Activated CD4-positive, CD25-positive, alpha-beta regulatory T cell treated with anti-CD3 and anti-CD28 coated beads, Interleukin-2, amount 50 U/mL, for 72 hours (primary cell): ENCODE measurements around the gene TIGAR.

Experiments used
- DNase-seq: peaks from one replicate; pipeline ENCODE4 v3.0.0; 2021

The TIGAR gene

GRCh38 chr12:4283512-4284255 is 37.3 kb upstream of the TIGAR start:
- DNase-seq, result no peak

DNA sequence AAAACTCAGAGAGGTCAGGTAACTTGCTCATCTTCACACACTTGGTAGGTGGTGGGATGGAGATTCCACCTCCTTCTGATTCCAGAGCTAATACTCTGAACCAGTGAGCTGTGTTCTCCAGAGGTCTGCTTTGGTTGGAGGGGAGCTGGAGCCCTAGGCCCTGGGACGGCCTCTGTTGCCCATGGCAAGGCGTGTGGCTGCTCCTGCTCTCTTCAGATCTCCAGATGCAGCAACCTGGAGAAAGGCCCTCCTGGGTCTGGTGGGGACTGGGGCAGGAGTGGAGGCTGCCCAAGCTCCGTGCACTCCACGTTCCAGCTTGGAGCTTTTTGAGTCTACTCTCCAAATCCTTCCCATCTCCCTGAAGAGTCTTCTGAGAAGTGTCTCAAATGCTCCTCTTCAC is 36.7 kb upstream of the TIGAR start:
- DNase-seq, result no peak

- DNase-seq, result no peak
Observed at GRCh38 chr12:4285070-4285469, 35.9 kb upstream of the TIGAR start.

- no peak for DNase-seq
Observed at GRCh38 chr12:4286228-4286627, 34.8 kb upstream of the TIGAR start.

DNA sequence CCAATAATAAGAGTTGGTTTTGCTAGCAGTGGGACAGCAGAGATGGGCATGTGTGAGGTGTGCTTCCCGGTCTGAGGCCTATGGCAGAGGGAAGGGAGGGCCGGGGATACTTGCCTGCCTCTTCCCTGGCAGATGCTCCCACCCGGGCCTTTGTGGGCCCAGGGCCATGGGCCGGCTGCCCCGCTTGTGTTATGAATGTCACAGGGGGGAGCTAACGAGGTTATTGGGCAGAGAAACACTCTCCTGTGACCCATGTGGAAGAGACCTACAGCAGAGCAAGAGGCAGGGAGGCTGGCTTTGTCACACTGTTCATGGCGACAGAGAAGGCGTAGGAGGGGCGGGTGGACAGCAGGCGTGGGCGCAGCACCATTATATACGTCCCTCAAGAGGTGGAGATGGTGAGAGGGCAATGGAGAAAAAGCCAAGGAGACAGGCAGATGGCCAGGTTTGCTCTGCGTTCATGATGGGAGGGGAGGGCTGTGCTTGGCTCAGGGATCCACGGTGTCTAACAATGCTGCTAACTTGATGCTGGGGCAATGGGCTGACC is 34.2 kb upstream of the TIGAR start:
- DNase-seq, result no peak

GRCh38 chr12:4287325-4288211 is 33.4 kb upstream of the TIGAR start:
- no peak for DNase-seq

DNA sequence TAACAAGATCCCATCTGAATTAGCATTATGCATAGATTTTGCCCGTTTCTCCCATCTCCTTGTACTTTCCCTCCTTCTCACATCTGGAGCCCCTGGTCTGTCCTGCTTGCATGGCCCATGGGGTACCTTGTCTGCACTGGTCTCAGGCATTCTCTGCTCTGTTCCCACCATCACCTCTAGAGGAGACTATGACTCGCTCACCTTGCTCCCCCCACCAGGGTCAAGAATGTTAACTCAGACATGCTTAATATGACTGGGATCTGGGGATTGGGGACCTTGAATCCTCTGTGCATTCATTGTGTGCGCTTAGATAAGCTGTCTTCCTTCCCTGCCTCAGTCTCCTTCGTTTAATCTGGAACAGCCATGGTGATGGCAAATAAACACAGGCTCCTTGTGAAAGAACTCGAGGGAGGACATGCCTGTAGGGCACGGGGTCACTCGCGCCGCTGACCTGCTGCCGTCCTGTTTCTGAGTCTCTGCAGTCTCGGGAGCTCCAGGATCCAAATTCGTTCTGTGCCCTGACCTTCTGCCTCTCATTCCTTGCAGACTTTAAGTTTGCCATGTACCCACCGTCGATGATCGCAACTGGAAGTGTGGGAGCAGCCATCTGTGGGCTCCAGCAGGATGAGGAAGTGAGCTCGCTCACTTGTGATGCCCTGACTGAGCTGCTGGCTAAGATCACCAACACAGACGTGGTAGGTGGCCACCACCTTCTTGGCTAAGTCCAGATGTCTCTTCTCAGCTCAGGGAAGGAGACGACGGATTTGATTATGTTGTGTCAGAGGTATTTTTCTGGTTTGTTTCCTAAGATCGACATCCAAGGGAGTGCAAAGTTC is 32.5 kb upstream of the TIGAR start:
- DNase-seq, result no peak

GRCh38 chr12:4289231-4289878 is 31.7 kb upstream of the TIGAR start:
- DNase-seq, result no peak

GRCh38 chr12:4289998-4290790 is 30.8 kb upstream of the TIGAR start:
- no peak for DNase-seq

DNA sequence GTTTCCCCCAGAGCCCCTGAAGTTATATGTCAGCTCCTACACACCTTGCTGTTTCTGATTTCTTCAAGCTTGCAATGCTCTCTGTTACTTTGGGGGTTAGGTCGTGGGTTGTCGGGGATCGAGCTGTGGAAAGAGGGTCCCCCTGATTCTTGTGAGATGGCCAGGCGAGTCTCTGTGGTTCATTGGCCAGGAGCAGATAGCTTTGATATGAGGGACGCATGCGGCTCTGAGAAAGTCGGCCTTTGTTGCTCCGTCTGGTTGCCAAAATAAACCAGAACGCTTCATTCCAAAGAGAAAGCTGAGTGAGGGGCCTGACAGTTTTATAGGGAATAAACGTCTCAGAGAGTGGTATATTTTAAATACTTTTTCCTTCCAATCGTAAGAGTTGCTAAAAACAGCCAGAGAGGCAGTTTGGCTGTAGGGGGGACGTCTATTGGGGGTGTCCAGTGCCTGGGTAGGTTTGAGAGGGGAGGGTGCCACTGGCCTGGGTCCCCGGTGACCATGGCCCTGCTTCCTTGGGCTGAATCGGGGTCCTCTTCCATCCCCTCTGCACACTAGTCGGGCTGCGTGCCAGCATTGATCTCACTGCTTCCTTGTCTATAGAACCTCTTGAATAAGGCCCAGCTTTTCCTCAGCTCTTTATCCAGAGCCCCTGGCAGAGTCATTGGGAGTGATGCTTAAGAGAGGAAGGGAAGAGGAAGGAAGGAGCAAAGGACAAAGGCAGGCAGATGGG is 28.5 kb upstream of the TIGAR start:
- DNase-seq, result no peak

DNA sequence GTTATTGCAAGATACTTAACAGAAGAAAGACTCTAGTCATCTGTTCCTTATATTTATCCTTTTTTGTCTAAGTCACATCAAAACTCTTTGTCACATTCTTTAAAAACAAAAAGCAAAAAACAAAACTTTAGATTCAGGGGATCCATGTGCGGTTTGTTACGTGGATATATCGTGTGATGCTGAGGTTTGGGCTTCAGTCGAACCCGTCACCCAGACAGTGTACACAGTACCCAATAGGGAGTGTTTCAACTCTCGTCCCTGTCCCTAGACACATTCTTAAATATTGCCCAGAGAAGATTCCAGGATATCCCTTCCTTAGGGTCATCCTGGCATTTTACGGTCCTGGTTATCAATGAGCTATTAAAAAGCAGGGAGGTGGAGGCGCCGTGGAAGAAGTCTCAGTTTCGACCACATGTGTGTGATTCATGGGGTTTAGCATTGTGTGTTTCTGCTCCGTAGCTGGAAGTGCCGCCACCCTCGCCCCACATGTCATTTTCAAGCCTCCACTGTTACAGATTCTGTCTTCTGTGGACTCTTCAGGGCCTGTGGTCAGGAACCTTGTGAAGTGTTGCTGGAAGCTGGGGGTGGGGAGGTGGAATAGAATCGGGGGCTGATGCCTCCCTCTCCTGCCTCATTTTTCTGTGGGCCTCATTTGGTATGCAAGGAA is 27.6 kb upstream of the TIGAR start:
- DNase-seq, result no peak

- no peak for DNase-seq
Observed at GRCh38 chr12:4293966-4294505, 27.0 kb upstream of the TIGAR start.

DNA sequence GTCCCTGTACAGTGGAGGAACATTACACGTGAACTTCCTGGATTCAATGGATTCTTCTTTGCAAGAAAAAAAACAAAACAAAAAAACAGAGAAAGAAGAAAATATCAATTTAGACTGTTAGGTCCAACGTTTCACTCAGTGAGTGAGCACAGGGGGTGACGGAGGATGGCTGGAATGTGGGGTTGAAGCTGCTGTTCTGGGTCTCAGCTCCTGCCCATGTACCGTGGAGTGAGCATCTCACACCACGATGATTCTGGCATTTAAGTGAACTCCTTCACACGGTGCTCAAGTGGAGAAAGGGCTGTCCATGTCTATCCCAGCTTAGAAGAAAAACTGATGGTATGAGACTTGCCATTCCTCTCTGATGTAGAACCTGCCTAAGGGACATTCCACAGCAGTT is 24.3 kb upstream of the TIGAR start:
- no peak for DNase-seq

DNA sequence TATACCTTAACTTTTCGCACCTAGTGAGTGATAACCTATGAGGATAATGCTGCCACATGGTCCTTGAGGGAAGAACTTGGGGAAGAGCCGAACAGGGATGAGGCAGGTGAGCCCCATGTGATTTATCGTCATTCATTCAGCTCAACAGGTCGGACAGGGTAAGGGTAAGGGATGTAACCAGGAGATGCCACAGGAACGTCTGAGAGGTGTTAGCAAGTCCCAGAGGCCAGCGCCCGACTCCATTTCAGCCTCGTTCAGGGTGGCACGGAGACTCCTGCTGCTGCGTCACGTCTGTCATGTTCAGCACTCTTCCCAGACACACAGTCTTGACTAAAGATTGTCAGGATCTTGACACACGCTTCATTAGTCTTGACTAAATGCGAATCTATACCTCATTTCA is 23.4 kb upstream of the TIGAR start:
- no peak for DNase-seq

DNA sequence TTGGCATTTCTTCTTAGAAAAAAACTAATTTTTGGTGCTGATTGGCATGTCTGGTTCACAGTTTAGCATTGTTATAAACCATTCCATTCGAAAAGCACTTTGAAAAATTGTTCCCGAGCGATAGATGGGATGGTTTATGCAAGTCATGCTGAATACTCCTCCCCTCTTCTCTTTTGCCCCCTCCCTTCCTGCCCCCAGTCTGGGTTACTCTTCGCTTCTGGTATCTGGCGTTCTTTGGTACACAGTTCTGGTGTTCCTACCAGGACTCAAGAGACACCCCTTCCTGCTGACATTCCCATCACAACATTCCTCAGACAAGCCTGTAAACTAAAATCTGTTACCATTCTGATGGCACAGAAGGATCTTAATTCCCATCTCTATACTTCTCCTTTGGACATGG is 20.1 kb upstream of the TIGAR start:
- no peak for DNase-seq

- DNase-seq, result no peak
Observed at GRCh38 chr12:4301932-4302501, 19.0 kb upstream of the TIGAR start.

GRCh38 chr12:4302881-4303280 is 18.1 kb upstream of the TIGAR start:
- DNase-seq, result no peak

GRCh38 chr12:4303750-4304149 is 17.3 kb upstream of the TIGAR start:
- no peak for DNase-seq

DNA sequence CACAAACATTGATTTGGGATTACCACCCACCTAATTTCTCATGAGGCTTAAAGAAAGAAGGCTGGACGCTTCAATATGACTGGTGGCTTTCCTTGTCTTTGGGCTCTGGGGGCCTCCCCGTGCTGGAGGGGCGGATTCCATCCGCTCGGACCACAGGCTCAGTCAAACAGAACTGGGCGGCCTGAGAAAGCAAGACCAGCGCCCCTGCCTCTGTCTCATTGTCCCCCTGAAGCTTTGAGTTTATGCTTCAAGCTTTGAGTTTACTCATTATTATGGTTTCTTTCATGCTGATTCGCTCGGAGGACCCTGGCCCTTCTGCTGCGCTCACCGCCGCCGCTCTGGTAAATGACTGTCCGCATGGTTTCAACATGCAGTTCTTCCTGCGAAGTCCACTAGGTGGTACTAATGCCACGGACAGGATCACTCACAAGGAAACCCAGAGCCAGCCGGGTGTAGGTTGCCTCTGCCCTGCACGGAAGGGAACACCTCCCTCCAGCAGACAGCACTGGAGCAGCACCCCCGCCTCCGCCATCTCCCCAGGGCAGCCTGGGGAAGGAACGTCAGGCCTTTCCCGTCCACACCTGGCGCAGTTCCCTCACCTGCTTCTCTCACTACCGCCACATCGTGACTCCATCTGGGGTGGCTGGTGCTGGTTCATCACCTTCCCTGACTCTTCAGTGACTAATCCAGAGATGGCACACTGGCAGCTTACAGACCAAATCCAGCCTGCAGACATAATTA is 13.2 kb upstream of the TIGAR start:
- no peak for DNase-seq
